ENCODE results near the gene FIBCD1.

DNA sequence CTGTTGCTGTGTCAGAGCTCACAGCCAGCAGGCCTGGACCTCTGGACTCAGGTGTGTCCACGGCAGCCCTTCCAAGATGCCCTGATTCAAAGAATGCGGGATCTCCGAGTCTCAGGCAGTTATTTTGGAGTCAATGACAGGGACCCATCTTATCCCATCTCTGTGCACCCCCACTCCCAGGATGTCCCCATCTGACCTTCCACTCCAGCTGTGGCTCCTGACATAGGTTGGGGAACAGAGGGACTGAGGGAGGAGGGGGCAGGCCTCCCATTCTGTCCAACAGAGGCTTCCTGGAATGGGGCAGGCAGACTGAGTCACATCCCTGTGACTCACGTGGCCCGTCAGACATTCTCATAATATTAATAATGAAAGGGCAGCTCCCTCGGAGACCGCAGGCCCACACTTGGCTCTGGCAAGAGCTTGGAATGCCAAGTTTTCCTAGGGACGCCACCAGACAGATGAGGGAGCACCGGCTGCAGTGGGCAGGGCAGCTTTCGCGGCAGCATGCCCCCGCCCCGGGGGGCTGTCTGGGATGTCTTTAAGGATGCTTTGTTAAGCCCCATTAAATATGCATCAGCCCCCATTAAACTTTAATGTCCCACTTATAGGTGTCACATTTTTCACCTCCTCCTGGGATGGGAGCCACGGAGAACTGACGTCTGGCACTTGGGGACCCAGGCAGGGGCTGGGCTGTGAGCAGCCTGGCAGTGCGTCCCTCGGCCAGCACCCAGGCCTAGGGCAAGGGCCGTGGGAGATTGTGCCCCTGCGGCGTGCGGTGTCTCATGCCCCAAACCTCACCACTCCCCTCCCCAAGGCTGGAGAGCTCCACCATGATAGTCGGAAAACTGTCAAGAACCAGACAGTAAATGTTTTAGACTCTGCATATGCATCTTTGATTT lies 23.6 kb upstream of the FIBCD1 start:
- no peak for TF ChIP-seq POLR2AphosphoS5 (IDR thresholded peaks at IDR 0.05; ENCODE audit: low read depth, low read length)
- no peak for TF ChIP-seq POLR2A (IDR thresholded peaks at IDR 0.05; ENCODE audit: low read depth, low read length)
- TF ChIP-seq TAF1 (IDR thresholded peaks at IDR 0.05; ENCODE audit: low read depth, low read length), result no peak
- TF ChIP-seq SPI1 (IDR thresholded peaks at IDR 0.05; ENCODE audit: low read depth, low read length), result no peak
- TF ChIP-seq POU2F2 (IDR thresholded peaks at IDR 0.05; ENCODE audit: low read depth, low read length), result no peak
